MM.1S (cell line): Measurements from ENCODE around the gene HDAC10.

Source experiments
- DNase-seq: peaks from one replicate; pipeline ENCODE4 v3.0.0-alpha.2; 2015
- H2AFZ ChIP-seq: fragments of 300-600 bp; sonication (generic); 2 replicates; pipeline ENCODE4 v1.6.0; 2016; ENCODE audit warnings: antibody characterized with exemption, low read length
- H3F3A ChIP-seq: fragments of 300-600 bp; sonication (generic); 2 replicates; pipeline ENCODE4 v1.6.1; 2016; ENCODE audit warnings: mild to moderate bottlenecking, antibody characterized with exemption, low read length, moderate library complexity, mixed read lengths; ENCODE audit not compliant: insufficient read depth
- H3K27ac ChIP-seq: fragments of 300-600 bp; sonication (generic); 2 replicates; pipeline ENCODE4 v1.5.1; 2016; ENCODE audit warnings: mild to moderate bottlenecking, low read length
- H3K27me3 ChIP-seq: fragments of 300-600 bp; sonication (generic); replicated peaks from 2 replicates; pipeline ENCODE4 v1.6.0; 2016; ENCODE audit warnings: low read length; ENCODE audit not compliant: insufficient read depth
- H3K36me3 ChIP-seq: fragments of 300-600 bp; sonication (generic); replicated peaks from 2 replicates; pipeline ENCODE4 v1.6.1; 2016; ENCODE audit warnings: mild to moderate bottlenecking, low read length, mixed read lengths; ENCODE audit not compliant: insufficient read depth
- H3K4me1 ChIP-seq: fragments of 300-600 bp; sonication (generic); 2 replicates; pipeline ENCODE4 v1.6.1; 2016; ENCODE audit warnings: low read length, mixed read lengths
- H3K4me2 ChIP-seq: fragments of 300-600 bp; sonication (generic); 2 replicates; pipeline ENCODE4 v1.6.0; 2016; ENCODE audit warnings: low read depth, low read length
- H3K4me3 ChIP-seq: fragments of 300-600 bp; sonication (generic); 2 replicates; pipeline ENCODE4 v1.5.1; 2016; ENCODE audit warnings: low read length, mixed read lengths
- H3K79me2 ChIP-seq: fragments of 300-600 bp; sonication (generic); 2 replicates; pipeline ENCODE4 v1.6.1; 2016; ENCODE audit warnings: mixed run types, low read length, mixed read lengths
- H3K9ac ChIP-seq: fragments of 300-600 bp; sonication (generic); 2 replicates; pipeline ENCODE4 v1.6.1; 2016; ENCODE audit warnings: low read length, mixed read lengths
- H3K9me2 ChIP-seq: fragments of 300-600 bp; sonication (generic); replicated peaks from 2 replicates; pipeline ENCODE4 v1.6.1; 2016; ENCODE audit warnings: mild to moderate bottlenecking, low read length, mixed read lengths; ENCODE audit not compliant: insufficient read depth
- H3K9me3 ChIP-seq: fragments of 300-600 bp; sonication (generic); replicated peaks from 2 replicates; pipeline ENCODE4 v1.6.1; 2016; ENCODE audit warnings: mild to moderate bottlenecking, low read length, mixed read lengths; ENCODE audit not compliant: insufficient read depth
- H4K20me1 ChIP-seq: fragments of 300-600 bp; sonication (generic); 2 replicates; pipeline ENCODE4 v1.6.1; 2016; ENCODE audit warnings: mild to moderate bottlenecking, low read length, moderate library complexity, mixed read lengths; ENCODE audit not compliant: insufficient read depth
- EZH2 ChIP-seq: fragments of 300-600 bp; sonication (generic); optimal IDR thresholded peaks from 2 replicates; pipeline ENCODE3; 2017; ENCODE audit warnings: low read depth, mild to moderate bottlenecking, antibody characterized with exemption, low read length, mixed read lengths
- EZH2phosphoT487 ChIP-seq: fragments of 300-600 bp; sonication (generic); IDR thresholded peaks from 2 replicates; pipeline ENCODE4 v1.6.1; 2018; ENCODE audit warnings: antibody characterized with exemption, low read length
- TF ChIP-seq, protein P1 (sequence below): fragments of 300-600 bp; sonication (generic); IDR thresholded peaks from 2 replicates; pipeline ENCODE4 v1.5.1; 2016; ENCODE audit warnings: antibody characterized with exemption, low read length, mixed read lengths

HDAC10 gene

DNA sequence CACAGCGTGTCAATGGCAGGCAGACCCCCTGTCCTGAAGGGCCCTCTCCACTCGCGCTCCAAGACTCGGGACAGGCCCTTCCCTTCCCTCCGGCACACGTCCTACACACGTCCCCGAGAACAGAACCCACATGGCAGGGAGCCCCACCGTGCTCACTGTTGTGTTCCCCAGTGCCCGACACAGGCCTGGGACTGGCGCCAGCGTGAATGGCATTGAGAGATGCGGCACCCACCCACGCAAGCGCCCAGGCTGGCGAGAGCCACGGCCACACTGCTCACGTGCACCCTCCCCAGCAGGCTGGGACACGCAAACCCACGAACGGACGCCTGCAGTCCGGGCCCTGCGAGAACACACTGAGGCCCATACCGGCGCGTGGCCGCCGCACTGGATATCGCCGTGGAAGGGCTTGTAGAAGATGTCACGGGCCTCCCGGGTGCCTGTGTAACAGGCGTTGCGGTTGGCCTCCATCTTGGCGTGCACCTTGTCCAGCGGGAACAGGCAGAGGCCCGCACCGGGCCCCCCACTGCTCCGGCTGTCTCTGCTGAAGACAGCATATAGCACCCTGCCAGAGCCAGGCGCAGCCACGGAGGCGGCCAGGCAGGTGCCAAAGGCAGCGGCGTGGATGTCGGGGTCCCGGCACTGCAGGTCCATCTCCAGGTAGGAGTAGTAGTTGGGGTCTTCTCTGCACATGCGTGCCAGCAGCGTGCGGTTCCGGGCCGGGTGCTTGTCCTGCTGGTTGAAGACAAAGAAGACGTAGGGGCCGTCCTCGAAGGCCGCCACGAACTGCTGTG, 38.3 kb upstream of the HDAC10 start:
- Histone ChIP-seq H3F3A (no peaks in the 10 kb centered on the region), H3K4me3 (no peak overlapping the region), H3K9ac (no peak overlapping the region), H3K27me3 (no peaks in the 10 kb centered on the region), H3K79me2 (peaks cover 5% of the 10 kb centered on the region; the same call in 1 of the 2 replicates), H3K36me3 (no peaks in the 10 kb centered on the region), H4K20me1 (no peaks in the 10 kb centered on the region), H2AFZ (no peak overlapping the region), H3K9me2 (no peaks in the 10 kb centered on the region), H3K9me3 (no peaks in the 10 kb centered on the region), H3K4me1 (no peaks in the 10 kb centered on the region), H3K27ac (no peak overlapping the region), H3K4me2 (no peak overlapping the region)
- DNase-seq, result no peak
- TF ChIP-seq EZH2, result no peak
- TF ChIP-seq, protein P1, sequence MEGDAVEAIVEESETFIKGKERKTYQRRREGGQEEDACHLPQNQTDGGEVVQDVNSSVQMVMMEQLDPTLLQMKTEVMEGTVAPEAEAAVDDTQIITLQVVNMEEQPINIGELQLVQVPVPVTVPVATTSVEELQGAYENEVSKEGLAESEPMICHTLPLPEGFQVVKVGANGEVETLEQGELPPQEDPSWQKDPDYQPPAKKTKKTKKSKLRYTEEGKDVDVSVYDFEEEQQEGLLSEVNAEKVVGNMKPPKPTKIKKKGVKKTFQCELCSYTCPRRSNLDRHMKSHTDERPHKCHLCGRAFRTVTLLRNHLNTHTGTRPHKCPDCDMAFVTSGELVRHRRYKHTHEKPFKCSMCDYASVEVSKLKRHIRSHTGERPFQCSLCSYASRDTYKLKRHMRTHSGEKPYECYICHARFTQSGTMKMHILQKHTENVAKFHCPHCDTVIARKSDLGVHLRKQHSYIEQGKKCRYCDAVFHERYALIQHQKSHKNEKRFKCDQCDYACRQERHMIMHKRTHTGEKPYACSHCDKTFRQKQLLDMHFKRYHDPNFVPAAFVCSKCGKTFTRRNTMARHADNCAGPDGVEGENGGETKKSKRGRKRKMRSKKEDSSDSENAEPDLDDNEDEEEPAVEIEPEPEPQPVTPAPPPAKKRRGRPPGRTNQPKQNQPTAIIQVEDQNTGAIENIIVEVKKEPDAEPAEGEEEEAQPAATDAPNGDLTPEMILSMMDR, result no peak
- no peak for TF ChIP-seq EZH2phosphoT487

DNA sequence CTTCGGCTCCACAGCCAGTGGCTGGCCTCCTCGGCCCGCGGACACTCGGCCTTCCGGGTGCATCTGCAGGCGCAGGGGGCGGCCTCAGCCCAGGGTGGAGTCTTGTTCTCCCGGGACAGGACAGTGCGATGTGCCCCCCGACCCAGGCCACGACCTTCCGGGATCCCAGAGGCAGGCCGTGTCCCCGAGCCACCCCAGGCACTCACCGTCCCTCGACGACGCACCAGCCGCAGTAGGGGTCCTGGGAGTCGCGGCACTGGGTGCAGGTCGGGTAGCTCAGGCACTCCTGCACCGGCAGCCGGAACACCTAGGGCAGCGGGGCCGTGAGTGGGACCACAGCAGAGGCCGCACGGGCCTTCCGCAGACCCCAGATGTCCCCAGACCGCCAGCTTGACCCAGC, 36.7 kb upstream of the HDAC10 start:
- no peak for TF ChIP-seq EZH2
- no peaks in the 10 kb centered on the region for H4K20me1 ChIP-seq
- no peaks in the 10 kb centered on the region for H3F3A ChIP-seq
- no peak overlapping the region for H3K4me3 ChIP-seq
- no peaks in the 10 kb centered on the region for H3K36me3 ChIP-seq
- no peak overlapping the region for H3K27ac ChIP-seq
- H3K9me3 ChIP-seq, result no peaks in the 10 kb centered on the region
- H3K4me1 ChIP-seq, result no peaks in the 10 kb centered on the region
- H3K79me2 ChIP-seq, result peaks cover 2% of the 10 kb centered on the region; the same call in 1 of the 2 replicates
- H3K9me2 ChIP-seq, result no peaks in the 10 kb centered on the region
- DNase-seq, result no peak
- no peak overlapping the region for H3K9ac ChIP-seq
- H3K27me3 ChIP-seq, result no peaks in the 10 kb centered on the region
- H3K4me2 ChIP-seq, result no peak overlapping the region
- H2AFZ ChIP-seq, result no peak overlapping the region

DNA sequence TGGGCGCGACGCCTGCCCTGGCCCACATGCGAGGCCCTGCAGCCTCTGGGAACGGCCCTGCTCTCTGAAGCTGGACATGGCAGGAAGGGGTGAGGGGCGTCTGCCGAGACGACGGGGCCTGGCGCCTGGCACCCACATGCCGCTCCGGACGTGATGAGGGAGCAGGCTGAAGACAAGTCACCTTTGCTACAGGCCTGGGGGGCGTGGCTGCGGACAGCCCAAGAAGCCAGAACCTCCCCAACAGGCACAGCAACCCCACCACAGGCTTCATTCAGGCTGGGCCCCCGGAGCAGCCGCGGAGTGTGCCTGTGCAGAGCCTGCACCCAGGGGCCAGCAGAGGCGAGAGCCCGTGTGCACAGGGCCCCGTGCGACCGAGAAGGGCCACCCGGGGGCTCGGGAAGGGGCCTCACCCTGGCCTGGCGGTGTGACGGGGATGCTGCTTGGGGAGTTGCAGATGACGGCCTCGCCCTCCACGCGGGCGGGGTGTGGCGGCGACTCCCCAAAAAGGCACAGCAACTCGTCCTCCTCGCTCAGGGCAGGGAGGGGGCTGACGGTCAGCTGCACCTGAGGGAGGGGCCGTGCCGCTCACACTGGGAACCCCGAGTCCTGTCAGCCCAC, 35.7 kb upstream of the HDAC10 start:
- no peak for TF ChIP-seq EZH2
- TF ChIP-seq EZH2phosphoT487, result no peak
- TF ChIP-seq, protein P1, result no peak
- Histone ChIP-seq H3K9me2 (no peaks in the 10 kb centered on the region), H2AFZ (no peak overlapping the region), H3K9me3 (no peaks in the 10 kb centered on the region), H3K27ac (no peak overlapping the region), H3K4me2 (no peak overlapping the region), H3K9ac (no peak overlapping the region), H3K4me1 (no peaks in the 10 kb centered on the region), H3K27me3 (no peaks in the 10 kb centered on the region), H3K4me3 (no peak overlapping the region), H3K36me3 (no peaks in the 10 kb centered on the region), H3F3A (no peaks in the 10 kb centered on the region), H4K20me1 (no peaks in the 10 kb centered on the region), H3K79me2 (no peaks in the 10 kb centered on the region)
- no peak for DNase-seq

DNA sequence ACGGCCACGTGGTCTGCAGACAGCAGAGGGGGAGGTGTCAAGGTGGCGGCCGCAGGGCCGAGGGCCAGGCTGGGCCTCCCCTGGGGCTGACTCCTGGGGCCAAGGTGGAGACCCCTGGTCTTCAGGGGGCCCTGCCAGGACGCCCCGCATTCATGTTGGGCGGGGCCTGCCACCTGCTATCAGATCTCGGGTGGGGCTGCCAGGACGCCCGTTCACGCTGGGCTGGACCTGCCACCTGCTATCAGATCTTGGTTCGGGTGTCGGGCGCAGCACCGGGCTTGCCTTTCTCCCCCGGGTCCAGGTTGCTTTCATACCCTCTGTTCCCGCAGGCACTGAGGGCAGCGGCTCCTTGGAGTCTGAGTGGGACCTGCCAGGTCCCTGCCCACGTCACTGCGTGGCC, 35.2 kb upstream of the HDAC10 start:
- H3K4me3 ChIP-seq, result no peak overlapping the region
- H3F3A ChIP-seq, result no peaks in the 10 kb centered on the region
- TF ChIP-seq EZH2phosphoT487 (no peak), EZH2 (no peak)
- TF ChIP-seq, protein P1, result no peak
- no peak overlapping the region for H3K9ac ChIP-seq
- H4K20me1 ChIP-seq, result no peaks in the 10 kb centered on the region
- no peak overlapping the region for H2AFZ ChIP-seq
- H3K79me2 ChIP-seq, result no peaks in the 10 kb centered on the region
- H3K36me3 ChIP-seq, result no peaks in the 10 kb centered on the region
- H3K9me2 ChIP-seq, result no peaks in the 10 kb centered on the region
- no peak overlapping the region for H3K4me2 ChIP-seq
- H3K27me3 ChIP-seq, result no peaks in the 10 kb centered on the region
- H3K4me1 ChIP-seq, result no peaks in the 10 kb centered on the region
- DNase-seq, result no peak
- no peak overlapping the region for H3K27ac ChIP-seq
- no peaks in the 10 kb centered on the region for H3K9me3 ChIP-seq
